ENCODE data around the gene ECHDC3.

DNA sequence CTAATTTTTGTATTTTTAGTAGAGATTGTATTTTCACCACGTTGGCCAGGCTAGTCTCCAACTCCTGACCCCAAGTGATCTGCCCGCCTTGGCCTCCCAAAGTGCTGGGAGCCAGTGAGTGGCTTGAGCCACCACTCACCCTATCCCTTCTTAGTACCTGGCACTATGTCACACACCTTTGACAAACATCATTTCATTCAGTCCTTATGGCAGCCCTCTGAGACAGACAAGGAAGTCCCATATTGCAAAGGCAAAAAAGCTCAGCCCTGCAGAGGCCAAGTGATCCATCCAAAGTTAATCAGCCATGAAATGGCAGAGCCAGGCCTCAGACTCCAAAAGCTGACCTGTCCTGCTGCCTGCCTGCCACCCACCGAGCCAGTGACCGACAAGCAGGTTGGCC is 39.9 kb upstream of the ECHDC3 start:
- TF ChIP-seq, protein P1, sequence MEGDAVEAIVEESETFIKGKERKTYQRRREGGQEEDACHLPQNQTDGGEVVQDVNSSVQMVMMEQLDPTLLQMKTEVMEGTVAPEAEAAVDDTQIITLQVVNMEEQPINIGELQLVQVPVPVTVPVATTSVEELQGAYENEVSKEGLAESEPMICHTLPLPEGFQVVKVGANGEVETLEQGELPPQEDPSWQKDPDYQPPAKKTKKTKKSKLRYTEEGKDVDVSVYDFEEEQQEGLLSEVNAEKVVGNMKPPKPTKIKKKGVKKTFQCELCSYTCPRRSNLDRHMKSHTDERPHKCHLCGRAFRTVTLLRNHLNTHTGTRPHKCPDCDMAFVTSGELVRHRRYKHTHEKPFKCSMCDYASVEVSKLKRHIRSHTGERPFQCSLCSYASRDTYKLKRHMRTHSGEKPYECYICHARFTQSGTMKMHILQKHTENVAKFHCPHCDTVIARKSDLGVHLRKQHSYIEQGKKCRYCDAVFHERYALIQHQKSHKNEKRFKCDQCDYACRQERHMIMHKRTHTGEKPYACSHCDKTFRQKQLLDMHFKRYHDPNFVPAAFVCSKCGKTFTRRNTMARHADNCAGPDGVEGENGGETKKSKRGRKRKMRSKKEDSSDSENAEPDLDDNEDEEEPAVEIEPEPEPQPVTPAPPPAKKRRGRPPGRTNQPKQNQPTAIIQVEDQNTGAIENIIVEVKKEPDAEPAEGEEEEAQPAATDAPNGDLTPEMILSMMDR (IDR thresholded peaks at IDR 0.05), result no peak
- no peak for TF ChIP-seq POLR2A (IDR thresholded peaks at IDR 0.05)

Measured in suprapubic skin (tissue), 3 donors.